GM21367 (cell line): Measurements from ENCODE around the gene ADARB1.

Experiments
- ATAC-seq: cut with Tn5 transposase; IDR thresholded peaks from one replicate; pipeline ENCODE4 v1.9.1; 2021; ENCODE audit not compliant: unreplicated experiment

Gene ADARB1

DNA sequence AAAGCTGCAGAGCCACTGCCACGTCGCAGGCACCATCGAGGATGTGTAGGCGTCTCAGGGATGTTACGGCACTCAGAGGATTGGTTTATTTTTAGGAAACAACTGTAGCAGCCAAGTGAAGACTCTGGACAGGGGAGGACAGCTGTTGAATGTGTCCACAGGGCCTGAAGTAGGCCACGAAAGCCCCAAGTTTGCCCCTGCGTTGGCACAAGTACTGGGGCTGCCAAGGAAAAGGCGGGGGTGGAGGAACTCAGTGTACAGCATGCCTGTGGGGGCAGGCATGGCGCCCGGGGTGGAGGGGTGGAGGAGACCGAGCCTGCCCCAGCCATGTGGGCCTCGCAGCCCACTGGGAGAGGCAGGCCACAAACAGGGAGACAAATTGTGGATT, 89.7 kb downstream of the ADARB1 start:
- no peak for ATAC-seq

GRCh38 chr21:45164838-45165237, 90.5 kb downstream of the ADARB1 start:
- no peak for ATAC-seq

GRCh38 chr21:45166931-45167330, 92.6 kb downstream of the ADARB1 start:
- ATAC-seq = no peak

DNA sequence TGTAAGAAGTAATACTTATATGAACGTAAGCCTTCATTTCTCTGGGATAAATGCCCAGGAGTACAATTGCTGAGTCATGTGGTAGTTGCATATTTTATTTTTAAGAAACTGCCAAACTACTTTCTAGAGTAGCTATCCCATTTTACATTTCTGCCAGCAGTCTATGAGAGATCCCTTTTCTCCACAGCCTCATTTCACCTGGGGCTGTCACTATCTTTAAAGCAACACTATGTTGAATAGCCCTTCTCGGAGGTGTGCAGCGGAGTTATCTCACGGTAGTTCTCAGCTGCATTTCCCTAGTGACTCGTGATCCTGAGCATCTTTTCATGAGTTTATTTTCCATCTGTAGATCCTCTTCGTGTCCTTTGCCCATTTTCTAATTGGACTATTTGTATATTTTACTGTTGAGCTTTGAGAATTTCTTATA, 93.4 kb downstream of the ADARB1 start:
- no peak for ATAC-seq

- no peak for ATAC-seq
Observed at GRCh38 chr21:45168522-45168921, 94.1 kb downstream of the ADARB1 start.

DNA sequence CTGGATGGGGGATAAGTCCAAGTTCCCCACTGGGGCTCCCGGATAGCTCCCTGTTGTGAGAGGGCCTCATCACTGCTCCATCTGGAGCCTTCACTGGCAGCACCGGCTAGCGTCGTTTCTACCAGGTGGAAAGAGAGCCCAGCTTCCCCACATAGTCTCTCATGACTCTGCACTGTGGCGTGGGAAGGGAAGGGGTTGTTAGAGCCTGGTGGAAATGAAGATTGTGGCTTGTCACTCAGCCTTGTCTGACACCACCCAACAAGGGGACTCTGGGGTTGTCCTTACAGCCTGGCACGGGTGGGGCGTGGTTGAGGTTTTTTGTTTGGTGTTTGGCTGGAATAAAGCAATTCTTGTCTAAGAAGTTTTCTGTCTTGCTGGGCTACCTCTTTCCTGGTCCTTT, 94.6 kb downstream of the ADARB1 start:
- ATAC-seq = no peak

DNA sequence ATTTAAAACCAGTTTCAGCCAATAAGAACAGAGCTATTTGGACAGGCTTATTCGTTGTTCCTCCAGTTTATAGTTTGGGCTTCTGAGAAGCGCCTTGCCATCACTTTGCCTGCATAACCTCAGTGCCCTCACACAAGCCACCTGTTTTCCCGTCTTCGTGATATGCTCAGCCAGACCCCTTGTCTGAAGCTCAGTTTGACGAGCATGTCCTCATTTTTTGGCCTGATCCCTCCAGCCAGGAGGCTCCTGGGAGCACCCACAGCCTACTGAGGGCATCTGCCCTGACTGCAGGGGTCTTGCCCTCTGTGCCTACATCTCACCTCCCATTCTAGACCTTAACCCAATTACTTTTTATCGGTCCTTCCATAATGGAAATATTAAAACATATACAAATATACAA, 95.3 kb downstream of the ADARB1 start:
- no peak for ATAC-seq

- no peak for ATAC-seq
Observed at GRCh38 chr21:45170987-45171386, 96.6 kb downstream of the ADARB1 start.

GRCh38 chr21:45172420-45172819, 98.0 kb downstream of the ADARB1 start:
- no peak for ATAC-seq

- no peak for ATAC-seq
Observed at GRCh38 chr21:45175326-45176095, 101.1 kb downstream of the ADARB1 start.

- no peak for ATAC-seq
Observed at GRCh38 chr21:45176141-45176540, 101.8 kb downstream of the ADARB1 start.

GRCh38 chr21:45177039-45177438, 102.7 kb downstream of the ADARB1 start:
- ATAC-seq = no peak

DNA sequence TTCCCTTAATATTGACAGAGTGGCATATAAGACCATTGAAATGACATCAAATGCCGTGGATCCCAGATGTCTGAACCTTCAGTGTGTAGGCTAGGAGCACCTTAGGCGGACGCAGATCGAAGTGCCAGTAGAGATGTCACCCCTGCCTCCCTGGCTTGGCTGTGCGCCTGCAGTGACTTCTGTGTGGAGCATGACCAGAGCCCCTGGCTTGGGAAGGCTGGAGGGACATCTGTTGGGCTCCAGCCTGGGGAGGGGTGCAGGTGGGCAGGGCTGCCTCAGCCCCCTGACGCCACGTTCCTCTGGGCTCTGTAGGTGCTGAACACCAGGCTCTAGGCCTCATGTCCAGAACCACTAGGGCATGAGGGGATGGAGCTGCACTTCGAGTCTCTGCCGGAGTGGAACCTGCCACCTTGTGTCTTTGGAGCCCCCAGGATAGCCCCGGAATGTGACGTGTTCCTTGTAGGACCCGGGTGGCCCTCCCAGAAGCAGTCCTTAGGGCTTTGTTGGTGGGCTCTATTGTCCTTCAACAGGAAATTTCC, 103.8 kb downstream of the ADARB1 start:
- no peak for ATAC-seq

DNA sequence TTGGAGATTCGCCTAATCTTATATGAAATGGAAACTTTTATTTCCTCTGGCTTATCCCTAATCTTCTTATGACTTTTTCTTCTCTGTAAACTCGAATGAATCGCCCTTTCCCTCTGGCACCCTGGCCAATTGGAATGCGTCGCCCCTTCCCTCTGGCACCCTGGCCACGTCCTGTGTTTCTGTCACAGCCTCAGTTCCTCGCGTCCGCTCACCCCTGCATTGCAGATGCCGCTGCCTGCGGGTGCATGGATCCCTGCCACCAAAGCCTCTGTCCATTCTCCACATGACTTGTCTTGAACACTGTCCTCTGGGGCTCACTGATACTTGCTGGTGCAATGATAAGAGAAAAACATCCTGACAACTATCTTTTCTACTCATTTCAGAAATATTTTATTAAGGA, 104.6 kb downstream of the ADARB1 start:
- ATAC-seq = no peak

DNA sequence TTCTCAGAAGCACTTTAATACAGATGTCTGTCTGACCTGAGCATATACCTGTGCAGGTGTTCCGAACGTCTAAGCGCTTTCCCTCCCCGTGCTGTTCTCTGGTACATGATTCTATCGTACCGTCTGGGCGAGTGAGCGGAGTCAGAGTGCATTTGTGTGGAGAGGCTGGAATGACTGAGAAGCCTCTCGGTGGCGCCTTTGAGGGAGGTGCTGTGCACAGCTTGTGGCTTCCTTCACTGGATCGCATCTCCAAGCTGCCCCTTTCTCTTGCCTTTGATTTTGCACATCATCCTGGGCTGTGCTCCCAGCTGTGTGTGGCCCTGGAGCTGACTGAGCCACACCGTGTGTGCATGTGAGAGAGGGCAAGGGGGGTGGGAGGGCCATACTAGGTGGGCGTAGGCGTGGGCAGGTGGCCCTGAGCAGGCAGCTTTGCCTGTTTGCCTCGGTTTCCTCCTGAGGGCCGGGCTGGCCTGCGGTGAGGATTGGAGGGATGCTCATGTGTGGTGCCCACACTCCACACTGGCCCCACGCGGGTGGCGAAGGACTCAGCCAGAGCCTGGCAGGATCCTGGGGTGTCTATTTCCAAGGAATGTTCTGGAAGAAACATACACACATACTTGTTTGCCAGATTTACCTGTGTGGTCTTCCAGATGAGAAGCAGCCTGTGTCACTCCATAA, 105.3 kb downstream of the ADARB1 start:
- no peak for ATAC-seq

DNA sequence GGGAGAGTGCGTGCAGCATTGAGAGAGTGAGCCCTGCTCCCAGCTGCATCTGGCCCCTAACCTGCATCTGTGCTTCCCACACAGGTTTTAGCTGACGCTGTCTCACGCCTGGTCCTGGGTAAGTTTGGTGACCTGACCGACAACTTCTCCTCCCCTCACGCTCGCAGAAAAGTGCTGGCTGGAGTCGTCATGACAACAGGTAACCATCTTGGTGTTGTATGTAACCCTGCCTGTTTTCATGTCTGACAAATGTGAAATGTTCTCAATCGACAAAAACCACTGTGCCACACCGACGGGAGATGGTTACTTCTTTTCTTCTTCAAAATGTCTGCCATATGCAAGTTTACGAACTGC, 105.8 kb downstream of the ADARB1 start:
- no peak for ATAC-seq

GRCh38 chr21:45182958-45183357, 108.6 kb downstream of the ADARB1 start:
- ATAC-seq = no peak

- ATAC-seq = no peak
Observed at GRCh38 chr21:45183852-45184251, 109.5 kb downstream of the ADARB1 start.

DNA sequence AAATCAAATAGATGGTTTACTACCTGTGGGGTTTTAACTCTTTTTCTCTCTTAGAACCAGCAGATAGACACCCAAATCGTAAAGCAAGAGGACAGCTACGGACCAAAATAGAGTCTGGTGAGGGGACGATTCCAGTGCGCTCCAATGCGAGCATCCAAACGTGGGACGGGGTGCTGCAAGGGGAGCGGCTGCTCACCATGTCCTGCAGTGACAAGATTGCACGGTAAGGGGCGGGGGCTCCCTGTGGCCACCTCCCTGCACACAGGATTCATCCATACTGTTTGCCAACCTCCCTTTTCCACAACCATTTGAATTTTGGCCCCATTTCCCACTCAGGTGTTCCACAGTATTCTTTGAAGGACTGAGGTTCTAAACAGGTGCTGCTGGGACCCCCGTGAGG, 110.5 kb downstream of the ADARB1 start:
- ATAC-seq = no peak

DNA sequence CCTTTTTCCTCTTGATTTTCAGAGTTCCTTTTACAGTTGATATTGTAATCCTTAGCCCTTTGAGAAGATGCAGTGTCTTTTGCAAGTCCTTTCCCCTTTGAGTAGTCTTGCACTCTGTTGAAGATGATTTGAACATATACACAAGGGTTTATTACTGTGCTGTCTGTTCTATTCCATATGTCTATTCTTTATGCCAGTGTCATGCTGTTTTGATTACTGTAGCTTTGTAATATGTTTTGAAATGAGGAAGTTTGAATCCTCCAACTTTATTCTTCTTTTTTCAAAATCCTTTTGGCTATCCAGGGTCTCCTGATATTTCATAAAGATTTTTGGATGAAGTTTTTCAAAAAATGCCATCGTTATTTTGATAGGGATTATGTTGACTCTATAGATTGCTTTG, 112.3 kb downstream of the ADARB1 start:
- no peak for ATAC-seq

DNA sequence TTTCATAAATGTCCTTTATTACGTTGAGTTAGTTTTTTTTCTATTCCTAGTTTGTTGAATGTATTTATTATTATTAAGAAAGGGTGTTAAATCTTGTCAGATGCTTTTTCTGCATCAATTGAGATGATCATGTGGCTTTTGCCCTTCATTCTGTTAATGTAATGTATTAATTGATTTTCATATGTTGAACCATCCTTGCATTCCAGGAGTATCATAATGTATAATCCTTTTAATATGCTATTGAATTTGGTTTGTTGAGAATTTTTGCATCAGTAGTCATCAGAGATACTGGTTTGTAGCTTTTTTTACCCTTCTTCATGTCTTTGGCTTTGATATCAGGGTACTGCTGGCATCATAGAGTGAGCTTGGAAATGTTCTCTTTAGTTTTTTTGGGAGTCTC, 113.3 kb downstream of the ADARB1 start:
- no peak for ATAC-seq

DNA sequence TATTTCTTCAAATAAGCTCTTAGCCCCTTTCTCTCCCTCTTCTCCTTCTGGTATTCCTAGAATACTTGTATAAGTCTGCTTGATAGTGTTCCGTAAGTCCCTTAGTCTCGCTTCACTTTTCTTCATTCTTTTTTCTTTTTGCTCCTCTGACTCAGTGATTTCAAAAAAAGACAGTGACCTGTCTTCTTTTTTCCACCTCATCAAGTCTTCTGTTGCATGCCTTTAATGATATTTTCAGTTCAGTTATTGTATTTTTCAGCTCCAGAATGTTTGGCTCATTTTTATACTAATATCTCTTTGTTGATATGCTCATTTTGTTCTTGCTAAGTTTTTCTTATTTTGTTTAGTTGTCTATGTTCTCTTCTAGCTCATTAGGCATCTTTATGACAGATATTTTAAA, 115.6 kb downstream of the ADARB1 start:
- ATAC-seq = no peak

- no peak for ATAC-seq
Observed at GRCh38 chr21:45192332-45192731, 118.0 kb downstream of the ADARB1 start.
